HepG2 (cell line): ENCODE measurements around the gene INHA. TPM values are rescaled to one million over a fixed set of nuclear protein-coding genes. Genes with fewer than 3 reads are reported as not detected.

Experiments used
- CSRNP1 ChIP-seq: sonication (generic); formaldehyde crosslinking; IDR thresholded peaks from 2 replicates; pipeline ENCODE4 v1.8.1; 2023; ENCODE audit warnings: mild to moderate bottlenecking, missing genetic modification reagents
- HNRNPK ChIP-seq: fragments of 200-400 bp; formaldehyde crosslinking; IDR thresholded peaks from 2 replicates; pipeline ENCODE4 v1.6.1; 2018; ENCODE audit warnings: low read length, low read depth, moderate library complexity, mild to moderate bottlenecking; ENCODE audit not compliant: poor library complexity, severe bottlenecking
- PAXIP1 ChIP-seq: sonication (generic); formaldehyde crosslinking; conservative IDR thresholded peaks from 2 replicates; pipeline ENCODE4 v1.4.0; 2020; ENCODE audit warnings: mild to moderate bottlenecking, missing genetic modification reagents, moderate library complexity
- PITX1 ChIP-seq: sonication (generic); formaldehyde crosslinking; IDR thresholded peaks from 2 replicates; pipeline ENCODE4 v1.5.1; 2020; ENCODE audit warnings: mild to moderate bottlenecking, missing genetic modification reagents
- RCOR2 ChIP-seq: IDR thresholded peaks from 2 replicates; pipeline ENCODE4 v1.6.1; 2016; ENCODE audit warnings: missing biosample characterization, missing genetic modification reagents
- RFX1 ChIP-seq: fragments of 450-650 bp; IDR thresholded peaks from 2 replicates; pipeline ENCODE4 v1.6.1; 2017
- RFXANK ChIP-seq: IDR thresholded peaks from 2 replicates; pipeline ENCODE4 v1.6.1; 2016
- SNAI1 ChIP-seq: sonication (generic); formaldehyde crosslinking; IDR thresholded peaks from 2 replicates; pipeline ENCODE4 v1.5.0; 2020; ENCODE audit warnings: mild to moderate bottlenecking, missing genetic modification reagents, borderline replicate concordance
- TRIM22 ChIP-seq: fragments of 450-650 bp; IDR thresholded peaks from 2 replicates; pipeline ENCODE4 v1.6.1; 2017
- ZBTB1 ChIP-seq: sonication (generic); formaldehyde crosslinking; IDR thresholded peaks from 2 replicates; pipeline ENCODE4 v1.4.0; 2020; ENCODE audit warnings: missing genetic modification reagents, borderline replicate concordance
- ZBTB20 ChIP-seq: sonication (generic); formaldehyde crosslinking; IDR thresholded peaks from 2 replicates; pipeline ENCODE4 v1.8.1; 2023; ENCODE audit warnings: missing genetic modification reagents, low read depth, mild to moderate bottlenecking, borderline replicate concordance
- ZNF17 ChIP-seq: sonication (generic); formaldehyde crosslinking; IDR thresholded peaks from 2 replicates; pipeline ENCODE4 v1.5.0; 2020; ENCODE audit warnings: mild to moderate bottlenecking, missing genetic modification reagents
- ZNF264 ChIP-seq: sonication (generic); formaldehyde crosslinking; IDR thresholded peaks from 2 replicates; pipeline ENCODE4 v1.4.0; 2020; ENCODE audit warnings: missing genetic modification reagents
- ZNF343 ChIP-seq: sonication (generic); formaldehyde crosslinking; IDR thresholded peaks from 2 replicates; pipeline ENCODE4 v1.4.0; 2020; ENCODE audit warnings: mild to moderate bottlenecking, missing genetic modification reagents
- ZNF607 ChIP-seq: sonication (generic); formaldehyde crosslinking; IDR thresholded peaks from 2 replicates; pipeline ENCODE4 v1.5.1; 2020; ENCODE audit warnings: missing genetic modification reagents, mild to moderate bottlenecking, borderline replicate concordance
- ZNF687 ChIP-seq: sonication (generic); formaldehyde crosslinking; IDR thresholded peaks from 2 replicates; pipeline ENCODE4 v1.5.1; 2020; ENCODE audit warnings: mild to moderate bottlenecking, missing genetic modification reagents, moderate library complexity
- ZNF7 ChIP-seq: IDR thresholded peaks from 2 replicates; pipeline ENCODE4 v1.6.1; 2016; ENCODE audit warnings: missing biosample characterization, missing genetic modification reagents
- ZNF713 ChIP-seq: sonication (generic); formaldehyde crosslinking; IDR thresholded peaks from 2 replicates; pipeline ENCODE4 v1.4.0; 2020; ENCODE audit warnings: mild to moderate bottlenecking, missing genetic modification reagents
- ZNF768 ChIP-seq: sonication (generic); formaldehyde crosslinking; IDR thresholded peaks from 2 replicates; pipeline ENCODE4 v1.4.0; 2020; ENCODE audit warnings: missing genetic modification reagents
- polyA plus RNA-seq, 8 experiments: library from polyadenylated mRNA; depleted of rRNA in 3 of 8; stranded (reverse) in 7 of 8; unstranded in 1 of 8; fragments of >200 nt; fragmentation: Illumina TruSeq in 4 of 8; extraction: Trizol in 4 of 8; gene quantifications; 2 replicates each; pipeline versions ENCODE4 v1.2.1 to v1.2.3, GENCODE V29; 2011 to 2016; ENCODE audit warnings: low read depth in 4 of 8, missing spikeins in 1 of 8, mixed read lengths in 1 of 8; ENCODE audit not compliant: insufficient read depth in 1 of 8
- total RNA-seq, 5 experiments: library from RNA; depleted of rRNA; stranded (reverse); fragments of >200 nt; fragmentation: Illumina TruSeq; extraction: Trizol; gene quantifications; 2 replicates each; pipeline ENCODE4 v1.2.3, GENCODE V29; 2016; ENCODE audit warnings: low read depth in 1 of 5

The INHA gene
- total and polyA plus RNA-seq, 2 of the 13 experiments (the other 11 are each of a cell fraction or from before 2014, with no cell fraction given) = 4.1 to 15.2 TPM

- peak; percentile 33; the same call in 1 of the 2 replicates for TF ChIP-seq PAXIP1 (CRISPR knock-in tag)
- TF ChIP-seq CSRNP1 (CRISPR knock-in tag) = no peak
- TF ChIP-seq SNAI1 = peak; percentile 92; the same call in 1 of the 2 replicates
- no peak for TF ChIP-seq ZNF264 (CRISPR knock-in tag)
- peak; percentile 91 for TF ChIP-seq ZNF607 (CRISPR knock-in tag)
- no peak for TF ChIP-seq RFXANK (CRISPR knock-in tag)
- peak; percentile 97 for TF ChIP-seq ZNF687
- no peak for TF ChIP-seq ZNF17 (CRISPR knock-in tag)
- peak; percentile 82; the same call in 1 of the 2 replicates for TF ChIP-seq ZNF768 (CRISPR knock-in tag)
- no peak for TF ChIP-seq ZNF7 (CRISPR knock-in tag)
- TF ChIP-seq PITX1 (CRISPR knock-in tag) = peak; percentile 29; the same call in 1 of the 2 replicates
- no peak for TF ChIP-seq TRIM22
- TF ChIP-seq ZNF713 = peak; percentile 97
- no peak for TF ChIP-seq RFX1
- TF ChIP-seq ZNF343 (CRISPR knock-in tag) = peak; percentile 70; the same call in 1 of the 2 replicates
- TF ChIP-seq ZBTB20 (CRISPR knock-in tag) = no peak; the same call in 1 of the 2 replicates
- TF ChIP-seq RCOR2 (CRISPR knock-in tag) = no peak
- TF ChIP-seq ZBTB1 = no peak
- TF ChIP-seq HNRNPK = peak; percentile 93
Observed at GRCh38 chr2:219552382-219553167, 19.5 kb upstream of the INHA start (continued).
